Left forelimb (tissue), 1 donor: Measurements from ENCODE around the gene RSRC1.
"Not testable (repeated sequence)": the region's sequence is repeated elsewhere in the genome, so short reads cannot be mapped to it uniquely, and the experiment has no call there.

ENCODE experiments used
- DNase-seq: peaks from one replicate; pipeline ENCODE4 v3.0.0-alpha.2; 2018; ENCODE audit warnings: low spot score

RSRC1 gene

DNA sequence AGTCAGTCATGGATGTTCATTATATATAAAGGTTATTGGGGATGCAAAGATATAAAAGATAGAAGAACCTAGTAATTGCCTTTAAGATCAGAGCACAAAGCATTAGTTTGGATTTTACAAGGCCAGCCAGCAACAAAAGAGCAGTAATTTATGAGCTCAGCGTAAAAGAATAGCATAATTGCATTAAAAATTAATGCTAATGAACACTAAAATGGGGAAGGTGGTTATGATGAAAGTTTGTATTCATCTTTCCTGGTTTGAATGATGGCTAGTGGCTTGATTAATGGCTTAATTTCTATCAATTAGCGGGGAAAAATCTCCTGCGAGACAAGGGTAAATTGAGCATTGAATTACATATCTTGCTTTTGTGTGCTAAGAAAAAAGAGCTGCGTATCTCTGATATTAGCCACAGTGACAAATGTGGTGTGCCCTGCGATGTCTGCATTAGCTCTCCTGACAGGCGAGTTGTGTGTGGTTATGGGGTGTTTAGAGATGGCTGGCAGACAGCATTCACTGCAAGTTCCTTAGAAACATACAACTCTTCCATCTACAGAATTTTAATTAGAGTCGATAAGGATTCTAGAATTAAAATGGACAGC lies 418.3 kb downstream of the RSRC1 start:
- no peak for DNase-seq

DNA sequence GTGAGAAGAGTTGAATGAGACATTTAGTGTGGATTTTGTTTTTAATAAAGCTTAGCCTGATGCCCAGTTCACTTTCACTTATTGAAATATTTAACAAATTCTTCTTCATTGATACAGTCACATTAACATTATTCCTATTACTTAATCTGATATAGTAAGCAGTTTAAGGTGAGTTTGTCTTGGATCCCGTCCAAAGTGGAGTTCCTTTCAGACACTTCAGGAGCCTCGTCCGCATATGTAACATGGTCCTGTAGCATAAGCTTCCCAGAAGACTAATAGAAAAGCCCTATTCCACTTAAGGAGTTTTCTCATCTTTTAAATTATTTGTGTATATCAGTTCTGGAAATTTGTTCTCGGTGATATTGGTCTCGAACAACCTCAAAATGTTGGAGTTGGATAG lies 421.4 kb downstream of the RSRC1 start:
- no peak for DNase-seq

DNA sequence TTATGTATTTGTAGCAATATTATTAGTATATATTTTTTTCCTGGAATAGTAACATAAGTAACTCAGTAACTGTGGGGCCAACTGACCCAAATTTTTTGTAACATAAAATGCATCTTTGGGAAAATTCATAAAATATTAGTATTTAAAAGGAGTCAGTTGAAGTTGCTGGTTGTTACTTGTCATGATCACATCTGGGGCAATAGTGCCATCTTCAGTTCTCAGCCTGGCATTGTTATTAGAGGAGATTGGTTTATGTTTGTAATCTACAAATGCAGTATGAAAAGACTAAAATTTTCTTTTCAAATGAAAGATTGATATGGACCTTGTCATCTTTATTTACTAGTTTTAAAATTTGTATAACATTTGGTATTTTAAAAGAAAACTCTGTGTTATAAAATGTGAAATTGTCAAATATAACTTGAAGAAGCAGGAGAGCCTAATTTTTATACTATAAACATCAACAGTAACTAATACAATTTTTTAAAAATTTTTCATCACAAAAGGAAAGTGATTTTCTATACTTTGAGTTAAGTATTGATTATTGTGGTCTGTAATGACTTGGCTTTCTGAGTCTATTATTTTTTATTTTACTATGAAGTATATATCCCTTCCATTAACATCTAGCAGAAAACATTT lies 422.3 kb downstream of the RSRC1 start:
- DNase-seq: no peak

DNA sequence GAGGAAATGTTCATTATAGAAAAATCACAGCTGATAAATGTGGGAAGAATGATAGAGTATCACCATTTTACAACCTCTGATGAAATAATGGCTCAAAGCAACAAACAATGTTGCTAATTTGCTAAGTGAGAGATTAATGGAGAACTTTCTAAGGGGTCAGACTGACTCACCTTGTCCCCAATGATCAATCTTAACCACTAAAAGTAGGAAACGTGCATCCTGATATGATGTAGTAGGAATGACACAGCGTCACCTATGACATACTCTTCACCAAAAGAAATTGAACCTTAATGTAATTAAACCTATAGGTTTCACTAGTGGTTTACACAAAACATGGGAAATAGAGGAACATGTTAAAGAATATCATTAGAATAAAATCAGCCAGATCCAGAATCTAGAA lies 426.0 kb downstream of the RSRC1 start:
- no peak for DNase-seq

DNA sequence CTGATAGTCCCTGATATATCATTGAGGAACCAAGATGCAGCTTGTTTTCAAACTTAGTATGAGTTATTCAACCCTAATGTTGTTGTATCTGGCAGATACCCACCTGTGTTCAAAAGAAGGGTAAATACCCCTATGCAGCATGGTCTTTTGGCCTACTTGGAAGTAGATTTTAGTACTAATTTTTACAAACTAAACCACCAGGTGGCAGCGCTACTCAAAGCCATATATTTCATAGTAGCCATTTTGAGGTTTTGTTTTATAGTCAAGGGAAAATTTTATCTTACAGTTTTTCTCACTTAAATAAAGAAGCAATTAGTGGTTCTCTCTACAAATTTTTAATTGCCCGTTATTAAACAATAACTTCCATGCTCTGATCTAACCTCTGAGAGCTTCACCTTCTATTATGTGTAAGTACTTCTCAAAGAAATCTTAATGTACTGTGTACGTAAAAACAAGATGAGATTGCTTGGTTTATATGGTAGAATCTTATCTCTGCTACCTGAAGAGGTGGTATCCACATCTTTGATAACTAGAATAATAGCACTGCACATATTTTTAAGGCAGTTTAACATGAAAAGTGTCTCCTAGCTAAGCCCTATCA lies 429.6 kb downstream of the RSRC1 start:
- no peak for DNase-seq

DNA sequence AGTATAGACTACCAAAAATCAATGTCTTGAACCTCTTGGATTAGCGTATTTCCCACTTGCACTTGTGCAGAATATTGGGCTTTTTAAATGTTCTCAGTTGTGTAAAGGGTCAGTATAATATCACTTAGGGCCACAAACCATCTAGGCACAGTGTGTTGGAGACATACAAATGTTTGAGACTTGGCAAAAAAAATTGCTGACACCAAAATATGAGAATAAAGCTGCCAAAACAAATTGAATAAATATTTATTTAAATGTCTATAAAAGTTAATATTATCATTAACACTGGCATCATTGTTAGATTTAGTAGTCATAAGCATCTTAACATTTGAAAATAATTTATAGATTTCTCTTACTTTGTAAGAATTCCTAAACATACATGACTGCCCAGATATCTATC lies 430.2 kb downstream of the RSRC1 start:
- DNase-seq: no peak

DNA sequence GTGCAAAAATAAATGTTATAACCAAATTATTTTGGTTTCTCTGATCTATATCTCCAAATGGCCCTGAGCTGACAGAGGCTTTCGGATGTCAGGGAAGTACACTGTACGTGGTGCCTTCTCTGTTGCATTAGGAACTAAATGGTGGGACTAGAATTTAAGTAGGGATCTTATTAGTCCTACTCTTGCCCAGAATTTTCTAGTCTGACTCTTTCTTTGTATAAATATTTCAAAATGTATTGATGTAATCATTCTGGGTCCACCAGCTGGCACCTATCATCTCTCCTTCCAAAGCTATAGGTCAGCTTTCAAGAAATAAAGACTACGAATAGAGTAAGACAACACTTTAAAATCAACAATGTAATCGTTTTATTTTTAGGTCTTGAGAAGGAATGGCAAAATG lies 438.8 kb downstream of the RSRC1 start:
- no peak for DNase-seq

DNA sequence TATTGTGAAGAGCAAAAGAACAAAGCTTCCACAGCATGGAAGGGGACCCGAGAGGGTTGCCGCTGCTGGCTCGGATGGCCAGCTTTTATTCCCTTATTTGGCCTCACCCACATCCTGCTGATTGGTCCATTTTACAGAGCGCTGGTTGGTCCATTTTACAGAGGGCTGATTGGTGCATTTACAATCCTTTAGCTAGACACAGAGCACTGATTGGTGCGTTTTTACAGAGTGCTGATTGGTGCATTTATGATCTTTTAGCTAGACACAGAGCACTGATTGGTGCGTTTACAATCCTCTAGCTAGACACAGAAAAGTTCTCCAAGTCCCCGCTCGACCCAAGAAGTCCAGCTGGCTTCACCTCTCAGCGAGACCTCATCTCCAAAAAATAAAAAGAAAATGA lies 440.0 kb downstream of the RSRC1 start:
- DNase-seq: not testable (repeated sequence)

DNA sequence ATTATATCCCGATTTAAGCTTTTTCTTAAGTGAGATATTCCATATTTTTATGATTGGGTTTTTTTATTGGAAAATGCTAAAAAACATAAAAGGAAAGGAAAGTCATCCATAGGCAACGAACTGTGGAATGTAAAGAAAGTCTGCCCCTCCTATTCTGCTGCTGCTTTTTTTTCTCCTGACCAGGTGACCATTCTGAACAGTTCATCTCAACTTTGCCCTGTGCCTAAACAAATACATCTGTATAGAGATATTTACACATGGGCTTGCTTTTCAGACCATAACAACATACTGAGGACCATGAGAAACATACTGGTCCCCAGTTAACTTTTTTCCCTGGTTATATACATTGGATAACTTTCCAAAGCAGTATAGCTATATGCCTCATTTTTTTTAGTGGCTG lies 442.2 kb downstream of the RSRC1 start:
- no peak for DNase-seq

DNA sequence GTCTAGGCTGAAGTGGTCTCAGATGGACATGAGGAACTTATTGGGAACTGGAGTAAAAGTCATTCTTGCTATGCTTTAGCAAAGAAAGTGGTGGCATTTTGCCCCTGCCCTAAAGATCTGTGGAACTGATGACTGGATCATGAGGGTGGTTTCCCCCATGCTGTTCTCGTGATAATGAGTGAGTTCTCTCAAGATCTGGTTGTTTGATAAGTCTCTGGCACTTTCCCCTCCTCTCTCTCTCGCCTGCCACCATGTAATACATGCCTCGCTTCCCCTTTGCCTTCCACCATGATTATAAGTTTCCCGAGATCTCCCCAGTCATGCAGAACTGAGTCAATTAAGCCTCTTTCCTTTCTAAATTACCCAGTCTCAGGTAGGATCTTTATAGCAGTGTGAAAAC lies 449.6 kb downstream of the RSRC1 start:
- DNase-seq: no peak

DNA sequence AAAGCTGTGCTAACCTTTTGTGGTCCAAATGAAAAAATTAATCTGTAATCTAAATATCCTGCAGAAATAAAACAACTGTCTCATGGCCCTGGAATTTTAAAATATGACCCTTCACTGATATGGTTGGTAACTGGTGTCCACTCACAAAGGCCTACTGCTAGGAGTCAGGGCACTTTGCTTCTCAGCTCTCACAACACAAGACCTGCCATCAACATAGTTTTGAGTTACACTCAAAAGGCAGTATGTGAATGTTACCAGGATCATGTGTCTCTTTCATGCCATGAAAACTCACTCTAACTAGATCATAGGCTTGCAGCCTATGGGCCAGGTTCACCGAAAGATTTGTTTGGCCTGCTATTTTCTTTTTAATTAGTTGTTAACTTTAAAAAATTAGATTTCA lies 451.1 kb downstream of the RSRC1 start:
- DNase-seq: no peak

DNA sequence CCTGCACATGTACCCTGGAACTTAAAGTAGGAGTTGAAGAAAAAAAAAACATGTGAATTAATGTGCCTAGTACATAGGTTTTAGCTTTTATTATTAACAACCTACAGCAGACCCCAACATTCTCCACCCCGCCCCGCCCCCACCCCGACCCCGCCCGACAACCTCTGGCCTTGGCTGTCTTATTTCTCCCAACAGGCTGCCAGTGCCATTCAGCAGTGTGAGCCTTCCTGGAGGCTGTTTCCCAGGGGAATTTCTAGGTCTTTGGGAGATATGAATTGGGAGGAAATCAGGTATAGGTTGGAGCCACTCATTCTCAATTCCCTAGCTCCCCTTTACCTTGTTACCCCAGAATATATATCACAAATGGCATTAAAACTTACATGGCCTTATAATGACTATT lies 452.8 kb downstream of the RSRC1 start:
- DNase-seq: no peak

DNA sequence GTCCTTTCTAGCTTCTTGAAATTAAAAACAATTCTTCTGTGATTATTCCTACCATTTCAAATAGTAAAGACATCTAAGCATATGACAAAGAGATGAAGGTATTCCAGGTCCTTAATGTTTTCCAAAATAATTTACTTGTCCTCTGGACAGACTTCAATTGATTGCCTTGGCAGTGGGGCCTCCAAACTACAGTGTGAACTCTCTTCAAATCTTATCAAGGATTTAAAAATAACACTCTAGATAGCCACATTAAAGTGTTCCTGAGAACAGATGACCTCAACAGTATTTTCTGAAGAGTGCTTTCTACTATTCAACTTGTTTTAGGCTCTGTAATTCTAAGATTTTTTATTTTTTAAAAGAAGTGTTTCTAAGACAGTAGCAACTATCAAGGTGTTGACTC lies 453.2 kb downstream of the RSRC1 start:
- DNase-seq: no peak

DNA sequence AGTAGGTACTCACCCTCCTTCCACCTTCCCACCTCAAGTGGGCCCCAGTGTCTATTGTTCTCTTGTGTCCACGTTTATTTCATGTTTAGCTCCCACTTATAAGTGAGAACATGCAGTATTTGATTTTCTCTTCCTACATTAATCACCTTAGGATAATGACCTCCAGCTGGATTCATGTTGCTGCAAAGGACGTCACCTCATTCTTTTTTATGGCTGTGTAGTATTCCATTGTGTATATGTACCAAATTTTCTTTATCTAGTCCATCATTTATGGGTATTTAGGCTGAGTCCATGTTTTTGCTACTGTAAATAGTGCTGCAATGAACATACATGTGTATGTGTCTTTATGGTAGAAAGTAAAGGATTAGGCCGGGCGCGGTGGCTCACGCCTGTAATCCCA lies 455.2 kb downstream of the RSRC1 start:
- no peak for DNase-seq

DNA sequence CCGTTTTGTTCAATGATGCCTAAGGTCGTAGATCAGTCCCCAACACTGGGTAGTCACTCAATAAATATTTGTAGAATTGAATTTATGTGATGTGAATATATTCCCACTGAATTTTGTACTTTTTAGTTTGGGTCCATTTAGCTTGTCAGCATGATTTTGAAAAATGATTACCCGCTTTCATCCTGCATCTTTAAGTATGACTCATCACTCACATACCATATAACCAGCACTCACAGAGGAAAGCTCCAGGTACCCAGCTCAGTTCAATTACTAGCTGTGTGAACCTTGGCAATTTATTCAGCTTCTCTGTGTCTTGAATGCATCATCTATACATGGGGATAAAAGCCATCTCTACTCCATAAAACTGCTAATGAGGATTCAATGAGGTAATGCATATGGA lies 458.9 kb downstream of the RSRC1 start:
- DNase-seq: no peak

DNA sequence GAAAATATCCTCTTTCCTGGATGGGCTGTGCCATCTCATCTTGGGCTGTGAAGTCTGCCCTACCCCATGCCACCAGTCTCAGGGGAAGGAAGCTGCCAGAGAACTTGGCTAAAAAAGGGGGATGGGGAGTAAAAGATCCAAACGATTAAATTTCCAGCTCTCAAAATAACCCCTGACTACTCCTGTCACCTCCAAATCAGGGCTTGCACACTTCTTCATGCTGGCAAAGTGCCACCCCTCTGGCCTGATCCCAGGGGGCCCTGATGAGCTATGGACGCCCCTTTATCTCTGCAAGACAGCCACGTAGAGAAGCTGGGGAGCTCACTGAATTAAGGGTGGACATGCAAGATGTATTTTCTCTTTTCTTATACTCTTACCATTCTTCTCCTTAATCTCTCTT lies 459.9 kb downstream of the RSRC1 start:
- no peak for DNase-seq

DNA sequence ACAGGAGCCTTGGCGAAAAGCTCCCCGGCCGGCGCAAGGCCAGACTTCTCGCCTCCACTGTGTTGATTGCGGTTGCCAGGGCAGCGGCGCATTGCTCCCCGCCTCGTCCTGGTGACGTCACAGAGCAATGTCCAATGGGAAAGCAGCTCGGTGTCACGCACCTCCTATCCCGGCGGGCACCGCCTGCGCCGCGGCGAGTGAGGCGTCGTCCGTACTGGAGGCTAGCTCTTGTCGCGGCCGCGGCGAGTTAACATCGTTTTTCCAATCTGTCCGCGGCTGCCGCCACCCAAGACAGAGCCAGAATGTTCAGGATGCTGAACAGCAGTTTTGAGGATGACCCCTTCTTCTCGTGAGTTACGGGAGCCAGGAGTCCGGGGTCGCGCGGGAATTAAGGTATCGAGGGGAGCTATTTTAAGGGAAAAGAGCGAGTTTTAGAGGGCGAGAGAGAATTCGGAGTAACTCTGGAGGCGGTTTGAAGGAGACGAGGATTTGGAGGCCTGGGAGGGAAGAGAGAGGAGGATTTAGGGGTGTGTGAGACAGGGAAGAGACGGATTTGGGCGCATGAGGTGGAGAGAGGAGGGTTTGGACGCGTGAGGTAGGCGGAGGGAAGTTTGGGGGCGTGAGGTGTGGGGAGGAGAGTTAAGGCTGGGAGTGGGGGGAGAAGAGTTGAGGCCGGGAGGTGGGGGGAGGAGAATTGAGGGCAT lies 461.3 kb downstream of the RSRC1 start, which contains the start of gene MLF1:
MLF1 (plus strand) TSS at position 196 of the 704 bp plus-strand sequence; CDS start at position 303, 107 bp downstream.
- DNase-seq: peak; percentile 98

DNA sequence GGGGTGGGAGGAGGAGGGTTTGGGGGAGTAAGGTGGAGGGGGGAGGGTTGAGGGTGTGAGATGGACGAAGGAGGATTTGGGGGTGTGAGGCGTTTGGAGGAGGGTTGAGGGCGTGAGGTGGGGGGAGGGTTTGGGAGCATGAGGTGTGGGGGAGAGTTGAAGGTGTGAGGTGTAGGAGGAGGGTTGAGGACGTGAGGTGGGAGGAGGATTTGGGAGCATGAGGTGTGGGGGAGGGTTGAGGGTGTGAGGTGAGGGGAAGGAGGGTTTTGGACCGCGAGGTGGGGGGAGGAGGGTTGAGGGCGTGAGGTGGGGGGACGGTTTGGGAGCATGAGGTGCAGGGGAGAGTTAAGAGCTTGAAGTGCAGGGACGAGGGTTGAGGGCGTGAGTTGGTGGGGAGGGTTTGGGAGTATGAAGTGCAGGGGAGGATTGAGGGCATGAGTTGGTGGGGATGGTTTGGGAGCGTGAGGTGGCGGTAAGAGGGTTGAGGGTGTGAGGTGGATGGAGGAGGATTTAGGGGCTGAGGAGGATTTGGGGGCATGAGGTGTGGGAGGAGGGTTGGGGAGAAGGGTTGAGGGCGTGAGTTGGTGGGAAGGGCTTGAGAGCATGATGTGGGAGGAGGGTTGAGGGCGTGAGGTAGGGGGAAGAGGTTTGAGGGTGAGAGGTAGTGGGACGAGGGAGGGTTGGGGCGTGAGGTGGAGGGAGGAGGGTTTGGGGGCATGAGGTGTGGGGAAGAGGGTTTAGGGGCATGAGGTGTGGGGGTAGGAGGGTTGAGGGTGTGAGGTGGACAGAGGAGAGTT lies 462.3 kb downstream of the RSRC1 start:
- DNase-seq: no peak

DNA sequence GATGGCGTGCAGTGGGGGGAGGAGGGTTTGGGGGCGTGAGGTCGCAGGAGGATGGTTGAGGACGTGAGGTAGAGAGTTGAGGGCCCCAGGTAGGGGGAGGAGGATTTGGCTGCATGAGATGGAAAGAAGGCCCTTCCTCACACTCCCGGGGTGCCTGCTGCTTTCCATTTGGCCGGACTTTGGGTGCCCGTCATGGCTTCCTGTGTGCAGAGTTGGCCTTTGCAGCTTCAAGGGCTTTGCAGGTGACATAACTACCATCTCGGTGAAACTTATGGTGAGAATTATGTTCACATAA lies 462.8 kb downstream of the RSRC1 start:
- DNase-seq: no peak

DNA sequence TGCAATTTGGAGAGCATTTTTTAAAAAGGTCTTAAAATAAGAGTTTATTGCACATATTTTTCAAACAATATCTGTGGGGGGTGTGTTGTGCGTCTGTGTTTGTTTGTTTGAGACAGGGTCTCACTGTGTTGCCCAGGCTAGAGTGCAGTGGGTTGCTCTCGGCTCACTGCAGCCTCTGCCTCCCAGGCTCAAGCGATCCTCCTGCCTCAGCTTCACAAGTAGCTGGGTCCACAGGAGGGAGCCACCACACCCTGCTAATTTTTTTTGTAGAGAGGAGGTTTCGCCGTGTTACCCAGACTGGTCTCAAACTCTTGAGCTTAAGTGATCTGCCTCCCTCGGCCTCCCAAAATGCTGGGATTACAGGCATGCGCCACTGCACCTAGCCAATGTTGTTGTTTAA lies 463.8 kb downstream of the RSRC1 start:
- no peak for DNase-seq

DNA sequence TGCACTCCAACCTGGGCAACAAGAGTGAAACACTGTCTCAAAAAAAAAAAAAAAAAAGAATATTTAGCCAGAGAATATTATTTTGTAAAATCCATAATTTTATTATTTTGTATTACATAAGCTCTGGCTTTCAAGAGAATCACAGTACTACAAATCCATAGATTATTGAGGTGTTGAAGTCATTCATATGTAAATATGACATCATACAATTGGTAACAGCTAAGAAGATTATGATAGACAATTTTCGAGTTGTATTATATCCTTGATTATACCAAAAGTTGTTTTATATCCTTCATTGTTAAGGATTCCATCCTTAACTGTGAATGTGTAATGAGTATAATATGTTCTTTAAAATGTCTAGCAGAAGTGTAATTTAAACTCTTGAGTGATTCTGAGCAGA lies 464.8 kb downstream of the RSRC1 start:
- DNase-seq: no peak

DNA sequence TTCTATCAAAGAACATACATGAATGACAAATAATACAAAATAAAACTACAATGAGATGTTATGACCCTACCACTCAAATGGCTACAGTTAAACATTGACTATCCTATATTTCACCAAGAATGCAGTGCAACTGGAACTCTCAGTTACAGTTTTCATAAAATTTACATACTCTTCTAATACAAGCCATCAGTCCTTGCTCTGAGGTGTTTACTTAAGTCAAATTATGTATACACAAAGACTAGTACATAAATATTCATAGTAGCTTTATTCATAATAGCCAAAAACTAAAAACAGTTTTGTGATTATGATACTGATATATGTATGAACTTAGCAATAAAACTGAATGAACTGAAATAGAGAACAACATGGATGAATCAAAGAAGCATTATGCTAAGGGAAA lies 480.3 kb downstream of the RSRC1 start:
- no peak for DNase-seq
